ENCODE measurements around the gene MTPN.

DNA sequence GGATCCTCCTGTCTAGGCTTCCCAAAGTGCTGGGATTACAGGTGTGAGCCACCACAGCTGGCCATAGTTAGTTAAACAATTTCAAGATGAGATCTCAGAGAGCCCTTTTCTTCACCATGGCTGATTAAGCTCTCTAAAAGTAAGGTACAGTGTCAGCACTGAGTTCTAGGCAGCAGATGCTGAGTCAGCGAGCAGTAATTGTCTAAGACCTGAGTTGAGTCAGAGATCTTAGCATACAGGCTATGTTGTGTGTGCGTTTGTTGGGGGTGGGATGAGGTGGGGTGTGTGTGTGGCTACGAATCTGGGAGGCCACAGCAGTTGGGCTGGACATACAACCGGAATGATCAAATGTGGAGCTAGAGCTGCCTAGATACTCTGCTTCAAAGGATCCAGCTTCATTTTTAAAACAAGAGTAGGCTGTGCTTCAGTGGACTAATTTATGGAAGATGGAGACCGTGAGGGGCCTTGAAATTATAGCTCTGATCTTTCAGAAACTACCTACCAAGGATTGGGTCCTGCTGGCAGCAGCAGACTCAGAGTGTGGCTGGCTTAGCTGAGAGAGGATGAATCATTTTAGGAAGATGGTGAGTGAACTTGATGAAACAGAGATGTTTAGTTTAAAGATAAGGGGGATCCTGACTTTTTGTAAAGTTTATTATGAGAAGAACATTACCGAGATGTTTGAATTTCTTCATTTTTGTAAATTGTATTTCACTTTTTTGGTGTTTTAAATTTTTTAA is 17.5 kb upstream of the MTPN start:
- TF ChIP-seq, protein P1, sequence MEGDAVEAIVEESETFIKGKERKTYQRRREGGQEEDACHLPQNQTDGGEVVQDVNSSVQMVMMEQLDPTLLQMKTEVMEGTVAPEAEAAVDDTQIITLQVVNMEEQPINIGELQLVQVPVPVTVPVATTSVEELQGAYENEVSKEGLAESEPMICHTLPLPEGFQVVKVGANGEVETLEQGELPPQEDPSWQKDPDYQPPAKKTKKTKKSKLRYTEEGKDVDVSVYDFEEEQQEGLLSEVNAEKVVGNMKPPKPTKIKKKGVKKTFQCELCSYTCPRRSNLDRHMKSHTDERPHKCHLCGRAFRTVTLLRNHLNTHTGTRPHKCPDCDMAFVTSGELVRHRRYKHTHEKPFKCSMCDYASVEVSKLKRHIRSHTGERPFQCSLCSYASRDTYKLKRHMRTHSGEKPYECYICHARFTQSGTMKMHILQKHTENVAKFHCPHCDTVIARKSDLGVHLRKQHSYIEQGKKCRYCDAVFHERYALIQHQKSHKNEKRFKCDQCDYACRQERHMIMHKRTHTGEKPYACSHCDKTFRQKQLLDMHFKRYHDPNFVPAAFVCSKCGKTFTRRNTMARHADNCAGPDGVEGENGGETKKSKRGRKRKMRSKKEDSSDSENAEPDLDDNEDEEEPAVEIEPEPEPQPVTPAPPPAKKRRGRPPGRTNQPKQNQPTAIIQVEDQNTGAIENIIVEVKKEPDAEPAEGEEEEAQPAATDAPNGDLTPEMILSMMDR (IDR thresholded peaks at IDR 0.05; ENCODE audit: low read length) = no peak
- TF ChIP-seq EZH2 (optimal IDR thresholded peaks at IDR 0.05; ENCODE audit: low read depth, low read length) = no peak

Measured in MM.1S (cell line).